ENCODE measurements around the gene MBD3L2B.
"Not testable (repeated sequence)": the region's sequence is repeated elsewhere in the genome, so short reads cannot be mapped to it uniquely, and the experiment has no call there.

MBD3L2B gene

DNA sequence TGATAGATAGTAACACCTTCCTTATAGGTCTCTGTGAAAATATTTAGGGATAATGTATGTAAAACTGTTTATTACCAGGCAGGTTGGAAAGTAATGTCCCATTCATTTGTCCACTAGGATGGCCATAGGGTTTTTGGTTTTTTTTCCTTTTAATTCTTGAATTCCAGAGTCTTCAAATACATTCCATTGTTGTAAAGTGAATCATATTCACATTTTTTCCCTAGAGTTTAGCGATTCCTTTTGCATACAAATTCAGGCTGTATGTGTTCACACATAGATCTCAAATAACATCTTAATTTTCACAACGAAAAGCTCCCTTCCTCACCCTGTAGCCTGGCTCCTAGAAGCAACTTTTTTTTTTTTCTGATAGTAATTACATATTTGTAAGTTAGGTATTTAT lies 46.5 kb upstream of the MBD3L2B start:
- no peak for DNase-seq (ENCODE audit: low read depth in 1 of 2, low spot score in 1 of 2)
- H3K27ac ChIP-seq (replicated peaks) = no peak overlapping the region
- H3K27me3 ChIP-seq (ENCODE audit: insufficient read depth, poor library complexity, severe bottlenecking) = no peaks in the 10 kb centered on the region
- TF ChIP-seq, protein P1, sequence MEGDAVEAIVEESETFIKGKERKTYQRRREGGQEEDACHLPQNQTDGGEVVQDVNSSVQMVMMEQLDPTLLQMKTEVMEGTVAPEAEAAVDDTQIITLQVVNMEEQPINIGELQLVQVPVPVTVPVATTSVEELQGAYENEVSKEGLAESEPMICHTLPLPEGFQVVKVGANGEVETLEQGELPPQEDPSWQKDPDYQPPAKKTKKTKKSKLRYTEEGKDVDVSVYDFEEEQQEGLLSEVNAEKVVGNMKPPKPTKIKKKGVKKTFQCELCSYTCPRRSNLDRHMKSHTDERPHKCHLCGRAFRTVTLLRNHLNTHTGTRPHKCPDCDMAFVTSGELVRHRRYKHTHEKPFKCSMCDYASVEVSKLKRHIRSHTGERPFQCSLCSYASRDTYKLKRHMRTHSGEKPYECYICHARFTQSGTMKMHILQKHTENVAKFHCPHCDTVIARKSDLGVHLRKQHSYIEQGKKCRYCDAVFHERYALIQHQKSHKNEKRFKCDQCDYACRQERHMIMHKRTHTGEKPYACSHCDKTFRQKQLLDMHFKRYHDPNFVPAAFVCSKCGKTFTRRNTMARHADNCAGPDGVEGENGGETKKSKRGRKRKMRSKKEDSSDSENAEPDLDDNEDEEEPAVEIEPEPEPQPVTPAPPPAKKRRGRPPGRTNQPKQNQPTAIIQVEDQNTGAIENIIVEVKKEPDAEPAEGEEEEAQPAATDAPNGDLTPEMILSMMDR (IDR thresholded peaks at IDR 0.05; ENCODE audit: insufficient read depth, low read length) = no peak
- TF ChIP-seq, protein P2, sequence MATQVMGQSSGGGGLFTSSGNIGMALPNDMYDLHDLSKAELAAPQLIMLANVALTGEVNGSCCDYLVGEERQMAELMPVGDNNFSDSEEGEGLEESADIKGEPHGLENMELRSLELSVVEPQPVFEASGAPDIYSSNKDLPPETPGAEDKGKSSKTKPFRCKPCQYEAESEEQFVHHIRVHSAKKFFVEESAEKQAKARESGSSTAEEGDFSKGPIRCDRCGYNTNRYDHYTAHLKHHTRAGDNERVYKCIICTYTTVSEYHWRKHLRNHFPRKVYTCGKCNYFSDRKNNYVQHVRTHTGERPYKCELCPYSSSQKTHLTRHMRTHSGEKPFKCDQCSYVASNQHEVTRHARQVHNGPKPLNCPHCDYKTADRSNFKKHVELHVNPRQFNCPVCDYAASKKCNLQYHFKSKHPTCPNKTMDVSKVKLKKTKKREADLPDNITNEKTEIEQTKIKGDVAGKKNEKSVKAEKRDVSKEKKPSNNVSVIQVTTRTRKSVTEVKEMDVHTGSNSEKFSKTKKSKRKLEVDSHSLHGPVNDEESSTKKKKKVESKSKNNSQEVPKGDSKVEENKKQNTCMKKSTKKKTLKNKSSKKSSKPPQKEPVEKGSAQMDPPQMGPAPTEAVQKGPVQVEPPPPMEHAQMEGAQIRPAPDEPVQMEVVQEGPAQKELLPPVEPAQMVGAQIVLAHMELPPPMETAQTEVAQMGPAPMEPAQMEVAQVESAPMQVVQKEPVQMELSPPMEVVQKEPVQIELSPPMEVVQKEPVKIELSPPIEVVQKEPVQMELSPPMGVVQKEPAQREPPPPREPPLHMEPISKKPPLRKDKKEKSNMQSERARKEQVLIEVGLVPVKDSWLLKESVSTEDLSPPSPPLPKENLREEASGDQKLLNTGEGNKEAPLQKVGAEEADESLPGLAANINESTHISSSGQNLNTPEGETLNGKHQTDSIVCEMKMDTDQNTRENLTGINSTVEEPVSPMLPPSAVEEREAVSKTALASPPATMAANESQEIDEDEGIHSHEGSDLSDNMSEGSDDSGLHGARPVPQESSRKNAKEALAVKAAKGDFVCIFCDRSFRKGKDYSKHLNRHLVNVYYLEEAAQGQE (IDR thresholded peaks at IDR 0.05; ENCODE audit: insufficient replicate concordance, low read depth) = no peak
- TF ChIP-seq POLR2AphosphoS5 (IDR thresholded peaks at IDR 0.05; ENCODE audit: low read depth) (no peak), GABPA (IDR thresholded peaks at IDR 0.05; ENCODE audit: low read depth) (no peak), SPI1 (IDR thresholded peaks at IDR 0.05; ENCODE audit: borderline replicate concordance, low read depth) (no peak)
- H3K4me3 ChIP-seq (replicated peaks; ENCODE audit: insufficient read depth, low read length) = no peak overlapping the region

DNA sequence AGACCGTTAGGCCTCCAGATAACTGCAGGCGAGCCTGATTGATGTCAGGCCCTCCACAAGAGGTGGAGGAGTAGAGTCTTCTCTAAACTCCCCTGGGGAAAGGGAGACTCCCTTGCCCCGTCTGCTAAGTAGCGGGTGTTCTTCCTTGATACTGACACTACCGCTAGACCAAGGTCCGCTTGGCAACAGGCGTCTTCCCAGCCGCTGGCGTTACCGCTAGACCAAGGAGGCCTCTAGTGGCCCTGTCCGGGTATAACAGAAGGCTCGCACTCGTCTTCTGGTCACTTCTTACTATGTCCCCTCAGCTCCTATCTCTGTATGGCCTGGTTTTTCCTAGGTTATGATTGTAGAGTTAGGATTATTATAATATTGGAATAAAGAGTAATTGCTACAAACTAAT lies 45.9 kb upstream of the MBD3L2B start:
- H3K27ac ChIP-seq (replicated peaks); H3K4me3 ChIP-seq (replicated peaks; ENCODE audit: insufficient read depth, low read length); DNase-seq (ENCODE audit: low read depth in 1 of 2, low spot score in 1 of 2); H3K27me3 ChIP-seq (ENCODE audit: insufficient read depth, poor library complexity, severe bottlenecking): not testable (repeated sequence)

DNA sequence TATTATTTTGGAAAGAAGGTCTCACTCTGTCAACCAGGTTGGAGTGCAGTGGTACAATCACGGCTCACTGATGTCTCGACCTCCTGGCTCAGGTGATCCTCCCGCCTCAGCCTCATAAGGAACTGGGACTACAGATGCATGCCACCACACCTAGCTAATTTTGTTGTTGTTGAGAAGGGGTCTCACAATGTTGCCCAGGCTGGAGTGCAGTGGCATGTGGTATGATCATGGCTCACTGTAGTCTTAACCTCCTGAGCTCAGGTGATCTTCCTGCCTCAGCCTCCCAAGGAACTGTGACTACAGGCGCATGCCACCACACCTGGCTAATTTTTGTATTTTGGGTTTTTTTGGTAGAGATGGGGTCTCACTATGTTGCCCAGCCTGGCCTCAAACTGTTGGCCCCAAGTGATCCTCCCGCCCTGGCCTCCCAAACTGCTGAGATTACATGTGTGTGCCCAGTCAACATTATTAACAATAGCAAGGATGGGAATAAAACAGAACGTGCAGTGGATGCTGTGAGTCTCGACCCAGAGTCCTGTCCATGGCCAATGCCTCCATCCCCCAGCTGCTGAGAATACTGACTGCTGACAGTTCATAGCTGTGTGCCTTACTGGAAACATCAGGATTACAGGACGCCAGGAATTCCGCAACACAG lies 42.7 kb upstream of the MBD3L2B start:
- H3K27me3 ChIP-seq (ENCODE audit: insufficient read depth, poor library complexity, severe bottlenecking) = no peaks in the 10 kb centered on the region
- TF ChIP-seq POLR2AphosphoS5 (IDR thresholded peaks at IDR 0.05; ENCODE audit: low read depth) = no peak
- TF ChIP-seq, protein P2 (IDR thresholded peaks at IDR 0.05; ENCODE audit: insufficient replicate concordance, low read depth) = no peak
- TF ChIP-seq GABPA (IDR thresholded peaks at IDR 0.05; ENCODE audit: low read depth) = no peak
- no peak for TF ChIP-seq SPI1 (IDR thresholded peaks at IDR 0.05; ENCODE audit: borderline replicate concordance, low read depth)
- TF ChIP-seq, protein P1 (IDR thresholded peaks at IDR 0.05; ENCODE audit: insufficient read depth, low read length) = no peak
- no peak overlapping the region for H3K4me3 ChIP-seq (replicated peaks; ENCODE audit: insufficient read depth, low read length)
- H3K27ac ChIP-seq (replicated peaks) = no peak overlapping the region
- DNase-seq (ENCODE audit: low read depth in 1 of 2, low spot score in 1 of 2) = no peak

DNA sequence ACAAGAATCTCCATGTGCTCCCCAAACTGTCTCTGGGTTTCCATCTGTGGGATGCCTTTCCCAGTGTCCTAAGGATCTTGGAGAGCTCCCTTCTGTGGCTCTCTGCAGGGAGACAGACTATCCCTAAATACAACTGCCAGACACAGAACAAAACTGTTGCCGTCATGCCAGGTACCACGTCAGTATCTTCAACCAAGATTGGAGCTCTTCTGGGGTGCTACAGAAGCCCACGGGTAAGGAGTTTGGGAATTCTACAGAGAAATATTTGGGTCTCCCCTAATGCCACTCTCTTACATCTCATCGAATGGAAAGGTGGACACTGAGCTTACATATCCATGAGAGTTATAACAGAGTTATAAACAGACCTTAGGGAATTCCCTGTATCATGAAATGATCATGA lies 42.1 kb upstream of the MBD3L2B start:
- no peaks in the 10 kb centered on the region for H3K27me3 ChIP-seq (ENCODE audit: insufficient read depth, poor library complexity, severe bottlenecking)
- no peak for DNase-seq (ENCODE audit: low read depth in 1 of 2, low spot score in 1 of 2)

More for the DNA sequence above, 42.1 kb upstream of the MBD3L2B start:
- no peak overlapping the region for H3K4me3 ChIP-seq (replicated peaks; ENCODE audit: insufficient read depth, low read length)
- H3K27ac ChIP-seq (replicated peaks) = no peak overlapping the region
- TF ChIP-seq, protein P2 (IDR thresholded peaks at IDR 0.05; ENCODE audit: insufficient replicate concordance, low read depth) = no peak
- TF ChIP-seq, protein P1 (IDR thresholded peaks at IDR 0.05; ENCODE audit: insufficient read depth, low read length) = no peak
- TF ChIP-seq SPI1 (IDR thresholded peaks at IDR 0.05; ENCODE audit: borderline replicate concordance, low read depth) (no peak), POLR2AphosphoS5 (IDR thresholded peaks at IDR 0.05; ENCODE audit: low read depth) (no peak), GABPA (IDR thresholded peaks at IDR 0.05; ENCODE audit: low read depth) (no peak)

Data from HL-60 (cell line).